Articular chondrocyte of knee joint (primary cell): Measurements from ENCODE around the gene SCGB1D4. TPM values are rescaled to one million over a fixed set of nuclear protein-coding genes. Genes with fewer than 3 reads are reported as not detected.

Experiments used
- total RNA-seq: library from RNA; depleted of rRNA; stranded (reverse); fragments of >200 nt; gene quantifications from 2 replicates; pipeline ENCODE4 v1.2.3, GENCODE V29; 2012

The SCGB1D4 gene, protein sequence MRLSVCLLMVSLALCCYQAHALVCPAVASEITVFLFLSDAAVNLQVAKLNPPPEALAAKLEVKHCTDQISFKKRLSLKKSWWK
- not detected in 2 replicates for total RNA-seq

DNA sequence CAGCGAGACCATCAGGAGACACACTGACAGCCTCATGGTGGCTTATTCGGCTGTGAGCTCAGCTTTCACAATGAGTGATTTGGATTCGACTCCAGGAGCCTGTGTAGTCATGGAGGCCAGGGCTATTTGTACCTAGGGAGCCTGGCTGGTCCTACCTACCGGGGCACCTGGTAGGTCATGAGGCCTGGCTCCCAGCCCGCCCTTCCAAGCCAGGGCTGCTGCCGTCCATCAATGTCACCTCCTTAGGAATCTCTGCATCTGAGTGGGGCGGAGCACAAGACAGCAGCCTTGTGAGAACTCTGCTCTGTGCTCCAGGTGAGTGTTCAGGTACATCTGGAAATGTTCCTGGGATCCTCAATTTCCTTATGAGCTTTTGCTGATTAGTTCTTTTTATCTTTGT lies at the start of gene SCGB1D4:
Gene SCGB1D4, minus strand, starts transcription at position 101 of the 400 bp plus-strand sequence. Its CDS starts 65 bp downstream, at position 36.

GRCh38 chr11:62337303-62338181 lies 38.7 kb upstream of the SCGB1D4 start, which contains the start of gene ASRGL1:
ASRGL1 (plus strand) TSS chr11:62337448; CDS start chr11:62337978, 530 bp downstream.

GRCh38 chr11:62269654-62270278 lies 29.1 kb downstream of the SCGB1D4 start, which contains the start of gene SCGB2A2:
SCGB2A2 (plus strand) TSS chr11:62270158; CDS start chr11:62270217, 59 bp downstream.

Other genes starting within 250 kb of the SCGB1D4 start
- 15.7 and 24.3 TPM in 2 replicates for gene INCENP, start 175.1 kb downstream of the SCGB1D4 start, total RNA-seq
- not detected in 2 replicates for gene SCGB1D1, start 108.9 kb downstream of the SCGB1D4 start, total RNA-seq
- not detected in 2 replicates for gene SCGB2A1, start 90.4 kb downstream of the SCGB1D4 start, total RNA-seq
- not detected in 2 replicates for gene SCGB1D2, start 56.8 kb downstream of the SCGB1D4 start, total RNA-seq
- not detected in 2 replicates for gene SCGB2A2, start 28.9 kb downstream of the SCGB1D4 start, total RNA-seq
- gene ASRGL1, start 38.4 kb upstream of the SCGB1D4 start, total RNA-seq = 0.65 and 1.9 TPM in 2 replicates
- not detected in 2 replicates for gene SCGB1A1, start 120.0 kb upstream of the SCGB1D4 start, total RNA-seq
- 983 and 1,139 TPM in 2 replicates for gene AHNAK, start 247.7 kb upstream of the SCGB1D4 start, total RNA-seq